Measurements from ENCODE around the gene SPRN. TPM values are rescaled to one million over a fixed set of nuclear protein-coding genes. Genes with fewer than 3 reads are reported as not detected.
A peak's percentile ranks its signal among the peaks of the same experiment; 100 is the strongest.

SPRN gene
- total and polyA plus RNA-seq, 2 of the 4 experiments (the other 2 are of a cell fraction): 0.36 to 2.3 TPM

GRCh38 chr10:133471300-133472109, 47.1 kb upstream of the SPRN start:
- H2AFZ ChIP-seq (replicated peaks; ENCODE audit: low read length, poor library complexity): no peak overlapping the region
- no peak overlapping the region for H2AK5ac ChIP-seq (ENCODE audit: low read depth, low read length)
- no peak overlapping the region for H2BK20ac ChIP-seq (ENCODE audit: low read depth, low read length)
- no peak overlapping the region for H3K56ac ChIP-seq (ENCODE audit: extremely low read depth, insufficient read depth, low read length)
- no peak overlapping the region for H2BK15ac ChIP-seq (ENCODE audit: low read depth, low read length)
- in situ Hi-C loops (cut with MboI; ENCODE audit: low sequenced_read_pairs) (no loop called here), intact Hi-C loops (cut with micrococcal nuclease) (no loop called here), dilution Hi-C loops (cut with HindIII; ENCODE audit: low sequenced_read_pairs, unreplicated experiment) (no loop called here)
- H3K14ac ChIP-seq (replicated peaks; ENCODE audit: low read depth, low read length): no peak overlapping the region
- no peaks in the 10 kb centered on the region for H3K36me3 ChIP-seq (ENCODE audit: control insufficient read depth, insufficient read depth, low read length)
- no peak overlapping the region for H4K8ac ChIP-seq (ENCODE audit: low read depth in 2 of 2, low read length in 2 of 2)
- peak overlapping the region; percentile 19 for H2AK9ac ChIP-seq (replicated peaks; ENCODE audit: low read depth, low read length, poor library complexity)
- no peak for TF ChIP-seq CTCF (conservative IDR thresholded peaks at IDR 0.05; ENCODE audit: low read depth, low read length)
- TF ChIP-seq MXI1 (IDR thresholded peaks at IDR 0.05; ENCODE audit: borderline replicate concordance, low read depth, low read length): no peak
- no peak for TF ChIP-seq CEBPB (IDR thresholded peaks at IDR 0.05; ENCODE audit: low read depth, low read length)
- TF ChIP-seq SMC3 (IDR thresholded peaks at IDR 0.05; ENCODE audit: low read depth, low read length): no peak
- TF ChIP-seq MAZ (IDR thresholded peaks at IDR 0.05; ENCODE audit: borderline replicate concordance, low read depth, low read length): no peak
- TF ChIP-seq RFX5 (IDR thresholded peaks at IDR 0.05; ENCODE audit: low read depth, low read length): no peak
- no peak for TF ChIP-seq RCOR1 (IDR thresholded peaks at IDR 0.05; ENCODE audit: insufficient replicate concordance, low read length)
- TF ChIP-seq USF2 (IDR thresholded peaks at IDR 0.05; ENCODE audit: low read depth, low read length): no peak
- no TSS peak for BruUV-seq (replicated peaks)
- H4K20me1 ChIP-seq (ENCODE audit: insufficient read depth, low read length): no peaks in the 10 kb centered on the region
- no peaks in the 10 kb centered on the region for H3K4me1 ChIP-seq (ENCODE audit: control insufficient read depth, insufficient read depth, low read length)
- H3K27ac ChIP-seq (ENCODE audit: insufficient read depth, low read length): no peak overlapping the region
- no peaks in the 10 kb centered on the region for H3K9me1 ChIP-seq (ENCODE audit: insufficient read depth, low read length)
- H3K9ac ChIP-seq (ENCODE audit: low read depth, low read length): no peak overlapping the region
- POLR2A ChIA-PET (ENCODE audit: unreplicated experiment): no interaction called here
- no peak overlapping the region for H3K23ac ChIP-seq (ENCODE audit: low read depth, low read length)
- H2BK120ac ChIP-seq (ENCODE audit: low read depth, low read length): no peak overlapping the region
- CTCF ChIA-PET: no interaction called here
- H4K5ac ChIP-seq (ENCODE audit: low read depth, low read length): no peak overlapping the region
- DNase-seq (no peak), ATAC-seq (ENCODE audit: low read depth) (no peak)
- H3K79me1 ChIP-seq (ENCODE audit: low read depth in 1 of 2, low read length in 2 of 2): no peaks in the 10 kb centered on the region
- H3K9me3 ChIP-seq (ENCODE audit: control insufficient read depth, insufficient read depth, low read length): no peaks in the 10 kb centered on the region
- H2BK5ac ChIP-seq (ENCODE audit: low read depth, low read length, poor library complexity, severe bottlenecking): no peak overlapping the region
- H3K27me3 ChIP-seq (ENCODE audit: control insufficient read depth, insufficient read depth, low read length): no peaks in the 10 kb centered on the region
- H3K18ac ChIP-seq (ENCODE audit: low read depth, low read length): no peak overlapping the region
- H3K4ac ChIP-seq (ENCODE audit: low read depth, low read length): no peak overlapping the region
- 50% methylated on average over 1 of the region's 7 CpGs; no CpG with 5 or more reads in 1 of the 2 experiments for WGBS, 2 experiments (ENCODE audit: extremely low coverage in 2 of 2, insufficient read length in 1 of 2)
- H4K91ac ChIP-seq (ENCODE audit: insufficient read depth, low read depth, low read length): no peak overlapping the region
- H3K4me3 ChIP-seq (ENCODE audit: insufficient read depth, low read depth, low read length): no peak overlapping the region
- H3K4me2 ChIP-seq (ENCODE audit: low read depth, low read length): no peak overlapping the region

All from IMR-90 (cell line).